Islet of Langerhans (tissue), 1 donor: Measurements from ENCODE around the gene CCDC14.
"Not testable (repeated sequence)": the region's sequence is repeated elsewhere in the genome, so short reads cannot be mapped to it uniquely, and the experiment has no call there.

Source experiments
- FAIRE-seq: peaks from one replicate; lab custom pipeline; 2011; peaks lifted over from hg19 to GRCh38; lab: Jason Lieb, UNC

The CCDC14 gene

DNA sequence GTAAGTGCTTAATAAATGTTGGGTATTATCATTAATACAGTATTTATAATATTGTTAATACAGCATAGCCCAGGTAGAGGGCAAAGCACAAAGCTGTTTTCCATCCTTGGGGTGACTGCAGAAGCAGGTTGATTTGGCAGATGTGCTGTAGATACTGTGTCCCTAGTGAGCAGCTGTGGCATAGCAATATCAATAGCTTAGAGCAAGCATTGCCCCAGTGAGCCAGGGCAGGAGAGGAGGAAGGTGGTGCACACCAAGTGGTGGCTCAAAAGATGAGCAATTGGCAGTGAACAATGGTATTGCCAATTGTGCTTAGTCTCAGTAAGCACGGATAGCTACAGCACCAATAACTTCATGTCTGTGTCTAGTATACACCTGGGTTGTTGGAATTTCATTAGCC is 5.8 kb upstream of the CCDC14 start:
- not testable (repeated sequence) for FAIRE-seq

DNA sequence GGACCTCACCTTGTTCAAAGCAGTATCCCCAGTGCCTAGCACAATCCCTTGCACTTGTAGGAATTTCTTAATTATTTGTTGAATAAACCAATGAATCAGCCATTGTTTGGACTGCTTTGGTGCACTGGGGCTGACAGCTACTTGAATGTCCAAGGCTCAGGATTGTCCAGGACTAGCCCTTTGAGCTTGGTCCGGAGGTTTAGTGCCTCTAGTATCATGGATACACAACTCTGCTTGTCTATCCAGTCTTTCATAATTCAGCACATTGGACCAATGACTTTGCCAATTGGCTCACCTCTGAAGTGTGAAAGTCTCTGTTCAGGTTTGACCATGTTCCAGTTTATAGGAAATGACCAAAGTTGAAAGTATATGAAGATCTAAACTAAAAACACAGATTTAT is 3.8 kb upstream of the CCDC14 start:
- not testable (repeated sequence) for FAIRE-seq

DNA sequence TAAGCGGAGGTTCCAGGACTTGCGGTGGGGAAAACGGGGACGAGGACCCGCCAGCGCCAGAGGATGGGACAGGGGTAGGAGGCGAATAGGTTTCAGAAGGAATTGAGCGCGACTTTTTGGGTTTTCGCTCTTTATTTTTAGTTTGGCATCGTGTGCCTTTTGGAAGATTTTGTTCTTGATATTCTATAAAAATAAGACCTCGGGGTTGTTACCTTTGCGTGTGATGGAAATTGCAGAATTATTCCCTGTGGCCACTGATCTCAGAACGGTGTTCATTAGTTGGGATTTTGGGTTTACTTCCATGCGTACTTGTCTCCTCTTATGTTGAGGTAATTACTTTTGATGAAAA is 453 bp upstream of the CCDC14 start:
- no peak for FAIRE-seq

DNA sequence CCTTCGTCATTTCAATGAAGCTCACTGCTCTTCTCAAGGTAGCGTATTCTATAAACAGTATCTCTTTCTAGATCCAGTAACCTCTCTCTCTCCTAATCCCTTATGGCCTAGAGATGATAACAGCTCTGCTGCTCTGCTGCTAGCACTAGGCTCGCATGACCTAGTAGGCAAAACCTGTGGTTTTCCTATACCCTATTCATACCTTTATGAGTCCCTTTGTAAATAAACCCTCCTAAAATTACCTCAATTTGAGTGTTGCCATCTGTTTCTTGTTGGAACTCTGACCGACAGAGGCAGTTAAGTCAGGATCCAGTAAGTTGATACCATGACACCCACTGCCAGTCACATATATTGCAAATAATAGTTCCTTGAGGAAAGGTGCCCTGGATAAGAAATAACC is 7.3 kb downstream of the CCDC14 start:
- FAIRE-seq, result no peak

DNA sequence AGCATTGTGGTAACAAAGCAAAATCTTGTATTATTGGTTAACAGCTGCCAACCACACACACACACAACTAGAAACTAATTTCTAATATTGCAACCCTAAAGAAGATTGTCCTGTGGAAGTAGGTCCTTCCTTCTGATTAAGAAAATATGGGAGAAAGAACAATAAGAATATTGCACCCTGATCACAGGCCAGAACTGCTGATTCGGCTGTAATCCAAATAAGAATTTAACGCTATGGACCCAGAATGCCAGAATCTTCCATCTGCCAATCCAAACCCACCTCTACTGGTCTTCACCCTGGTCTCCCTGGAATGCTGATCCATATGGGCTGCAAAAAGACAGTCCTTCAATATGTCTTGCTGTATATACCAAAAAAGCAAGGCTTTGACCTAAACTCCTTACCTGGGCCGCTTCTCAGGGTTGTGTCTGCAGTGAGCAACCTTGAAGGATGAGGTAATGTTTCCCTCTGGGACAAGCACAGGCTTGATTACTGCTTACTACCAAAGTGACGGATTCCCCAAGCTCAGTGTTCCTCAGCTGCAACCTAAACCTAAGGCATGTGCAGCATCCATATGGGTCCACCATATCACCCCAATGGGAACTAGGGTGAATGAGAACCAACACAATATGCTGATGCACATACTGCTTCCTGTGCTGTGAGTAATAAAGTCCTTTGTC is 8.0 kb downstream of the CCDC14 start:
- no peak for FAIRE-seq

DNA sequence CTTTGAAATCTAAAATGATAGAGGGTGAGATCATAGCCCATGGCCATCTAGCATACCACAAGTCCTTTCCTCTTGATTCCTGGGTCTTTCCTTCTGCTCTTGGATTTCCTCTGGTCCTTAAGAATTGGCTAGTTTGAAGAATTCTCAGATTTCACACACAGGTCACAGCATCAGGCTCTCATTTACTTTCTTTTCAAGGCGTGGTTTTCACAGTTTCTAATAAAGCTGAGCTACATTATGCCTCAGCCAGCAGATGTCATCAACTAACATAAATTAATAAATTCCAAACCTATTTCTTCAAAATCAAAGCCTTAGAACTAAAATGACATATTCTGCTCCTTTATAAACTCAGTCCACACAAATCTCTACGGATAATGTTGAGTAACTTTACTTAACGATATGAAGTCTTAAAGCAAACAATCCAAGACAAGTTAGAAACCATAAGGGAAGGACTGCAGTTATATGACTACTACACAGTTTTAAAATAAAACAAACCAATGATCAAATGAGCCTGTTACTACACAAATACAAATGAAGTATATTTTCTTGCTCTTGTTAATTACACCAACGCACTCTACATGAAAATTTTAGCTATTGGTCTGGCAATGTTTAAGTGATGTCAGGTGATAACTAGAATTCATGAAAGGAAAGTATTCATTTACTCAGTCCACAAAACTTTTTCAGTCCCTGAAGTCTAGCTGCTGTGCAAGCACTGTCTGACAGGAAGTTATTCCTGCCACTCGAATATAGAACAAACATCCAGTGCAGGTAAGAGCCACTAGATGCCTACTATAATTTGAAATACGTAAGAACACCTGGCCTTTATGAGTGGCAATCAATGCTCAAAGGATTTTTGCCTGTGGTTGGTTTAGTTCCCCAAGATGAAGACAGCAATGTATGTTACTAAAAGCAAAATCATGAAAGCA is 9.2 kb downstream of the CCDC14 start:
- no peak for FAIRE-seq

DNA sequence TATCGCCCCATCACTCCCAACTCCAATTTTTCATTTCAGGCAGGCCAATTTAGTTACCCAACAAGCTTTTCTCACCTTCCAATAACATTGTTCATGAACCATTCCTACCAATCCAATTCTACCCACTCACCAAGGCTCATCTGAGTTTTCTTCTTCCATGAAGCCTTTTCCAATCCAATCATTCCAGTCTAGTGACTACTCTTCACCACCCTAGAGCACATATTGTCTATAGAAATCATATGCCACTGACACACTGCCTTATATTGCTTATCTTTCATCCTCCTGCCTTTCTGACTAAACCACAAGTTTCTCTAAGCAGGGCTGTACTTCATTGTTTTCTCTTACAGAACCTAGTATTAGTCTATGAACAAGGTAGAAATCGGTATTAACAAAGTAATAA is 11.4 kb downstream of the CCDC14 start:
- no peak for FAIRE-seq

DNA sequence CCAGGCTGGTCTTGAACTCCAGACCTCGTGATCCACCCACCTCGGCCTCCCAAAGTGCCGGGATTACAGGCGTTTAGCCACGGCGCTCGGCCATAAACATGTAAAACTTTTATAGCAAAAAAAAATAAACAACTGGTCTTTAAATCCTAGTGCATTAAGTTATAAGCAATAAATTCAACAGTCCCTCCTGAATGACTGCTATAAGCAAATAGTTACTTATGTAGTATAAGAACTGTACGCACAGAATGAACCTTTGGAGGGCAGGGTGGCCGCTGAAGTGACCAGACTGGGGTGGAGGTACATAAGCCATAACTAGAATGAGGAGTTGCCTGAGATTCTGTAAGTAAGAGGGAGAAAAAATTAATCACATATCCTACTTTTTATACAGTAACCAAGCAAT is 12.6 kb downstream of the CCDC14 start:
- no peak for FAIRE-seq

DNA sequence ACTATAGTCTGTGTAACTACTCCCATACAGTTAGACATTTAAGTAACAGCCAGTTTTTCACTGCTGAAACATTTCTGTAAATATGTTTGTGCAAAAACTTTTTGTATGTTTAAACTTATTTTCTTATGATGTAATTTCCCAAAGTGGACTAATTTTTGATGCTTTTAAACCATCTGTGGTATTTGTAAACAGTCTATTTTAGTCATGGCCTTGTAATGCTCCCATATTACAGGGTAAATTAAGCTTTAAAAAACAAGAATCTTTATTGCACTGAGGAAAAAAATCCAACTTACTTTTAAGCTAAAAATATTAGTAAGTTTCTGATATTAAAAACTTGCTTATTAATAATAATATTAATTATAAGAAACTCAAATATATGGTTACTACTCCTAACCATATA is 13.5 kb downstream of the CCDC14 start:
- FAIRE-seq, result no peak

DNA sequence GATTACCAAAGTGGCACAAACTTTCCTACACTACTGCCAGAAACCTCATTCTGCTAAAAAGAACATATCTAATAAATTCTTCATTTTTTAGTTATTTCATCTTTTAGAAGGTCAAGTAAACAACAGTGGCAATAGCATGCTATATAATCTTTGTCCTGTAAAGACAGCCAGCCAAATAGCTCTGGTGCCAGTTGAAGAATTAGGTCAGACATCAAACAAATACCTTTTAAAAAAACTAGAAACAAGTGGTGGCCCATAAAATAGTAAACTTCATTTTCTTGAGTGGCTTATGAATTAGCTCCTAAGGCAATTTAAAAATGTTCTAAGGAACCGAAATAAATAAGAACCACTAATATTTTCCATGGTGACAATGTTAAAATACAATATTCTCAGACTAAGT is 19.5 kb downstream of the CCDC14 start:
- FAIRE-seq, result no peak

DNA sequence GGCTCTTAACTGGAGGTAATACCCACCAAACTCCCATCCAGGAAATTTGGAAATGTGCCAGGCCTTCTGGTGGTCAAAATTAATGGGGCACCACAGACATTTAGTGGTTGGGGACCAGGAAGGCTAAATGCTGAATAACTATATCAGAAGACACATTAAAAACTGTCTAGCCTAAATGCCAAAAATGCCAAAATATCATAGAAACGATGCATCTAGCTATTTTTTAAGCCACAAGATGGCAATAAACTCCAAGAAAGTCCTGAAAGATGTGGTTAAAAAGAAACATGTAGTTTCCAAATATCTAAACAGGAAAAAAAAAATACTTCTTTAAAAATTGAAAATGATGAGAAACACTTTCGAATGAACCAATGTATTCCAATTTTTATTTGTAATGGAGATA is 19.9 kb downstream of the CCDC14 start:
- no peak for FAIRE-seq

DNA sequence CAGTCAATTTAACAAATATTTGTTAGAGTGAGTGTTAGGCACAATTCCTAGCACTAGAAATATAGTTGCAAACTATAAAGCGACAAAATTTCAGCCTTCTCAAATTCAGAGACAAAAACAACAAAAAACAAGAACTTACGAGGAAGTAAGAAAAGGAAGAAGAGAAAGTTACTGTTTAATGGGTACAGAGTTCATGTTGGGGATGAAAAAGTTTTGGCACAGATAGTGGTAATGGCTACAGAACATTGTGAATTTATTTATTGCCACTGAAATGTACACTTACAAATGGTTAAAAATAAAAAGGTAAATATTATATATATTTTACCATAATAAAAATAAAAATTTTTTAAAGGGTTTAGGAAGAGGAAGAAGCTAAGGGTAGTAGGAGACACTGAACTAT is 21.3 kb downstream of the CCDC14 start:
- no peak for FAIRE-seq

DNA sequence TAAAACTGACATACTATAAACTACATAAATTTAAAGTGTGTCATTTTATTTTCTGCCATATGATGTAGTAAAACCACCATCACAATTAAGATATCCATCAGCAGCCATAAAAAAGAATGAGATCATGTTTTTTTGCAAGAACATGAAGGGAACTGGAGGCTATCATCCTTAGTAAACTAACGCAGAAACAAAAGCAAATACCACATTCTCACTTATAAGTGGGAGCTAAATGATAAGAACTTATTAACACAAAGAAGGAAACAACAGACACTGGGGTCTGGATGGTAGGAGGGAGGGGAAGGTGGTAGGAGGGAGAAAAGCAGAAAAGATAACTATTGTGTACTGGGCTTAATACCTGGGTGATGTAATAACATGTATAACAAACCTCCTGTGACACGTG is 24.6 kb downstream of the CCDC14 start:
- no peak for FAIRE-seq

DNA sequence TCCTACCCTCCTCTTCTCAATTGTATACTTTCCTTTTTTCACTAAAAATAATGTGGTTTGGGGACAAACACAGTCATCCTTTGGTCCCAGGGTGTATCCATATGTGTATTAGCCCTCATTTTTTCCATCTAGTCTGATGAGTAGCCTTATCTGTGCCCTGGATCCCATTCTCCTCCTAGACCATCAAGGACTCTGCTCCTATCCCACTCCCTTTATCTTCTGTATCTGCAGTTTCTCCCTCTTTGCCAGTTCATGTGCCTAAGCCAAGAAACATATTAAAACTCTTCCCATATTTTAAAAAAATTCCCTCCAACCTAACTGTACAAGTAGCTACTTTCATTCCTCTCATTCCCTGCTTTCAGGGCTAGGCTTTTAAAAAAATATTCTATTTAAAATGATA is 25.2 kb downstream of the CCDC14 start:
- FAIRE-seq, result no peak

DNA sequence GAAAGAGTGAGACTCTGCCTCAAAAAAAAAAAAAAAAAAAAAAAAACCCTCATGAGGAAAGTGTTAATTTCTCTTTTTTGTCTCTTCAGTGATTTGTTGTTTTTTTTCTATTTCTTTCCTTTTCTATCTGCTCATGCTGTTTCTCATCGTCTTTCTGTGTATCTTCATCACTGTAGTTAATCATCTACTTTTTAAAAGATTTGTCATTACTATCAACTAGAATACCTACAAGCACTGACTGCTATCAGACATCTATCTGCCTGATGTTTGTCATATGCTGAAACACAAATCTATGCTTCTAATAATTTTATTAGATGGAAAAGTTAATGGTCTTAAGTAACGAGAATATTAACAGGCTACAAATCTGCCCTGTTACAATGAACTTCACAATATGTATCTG is 26.8 kb downstream of the CCDC14 start:
- FAIRE-seq, result no peak

DNA sequence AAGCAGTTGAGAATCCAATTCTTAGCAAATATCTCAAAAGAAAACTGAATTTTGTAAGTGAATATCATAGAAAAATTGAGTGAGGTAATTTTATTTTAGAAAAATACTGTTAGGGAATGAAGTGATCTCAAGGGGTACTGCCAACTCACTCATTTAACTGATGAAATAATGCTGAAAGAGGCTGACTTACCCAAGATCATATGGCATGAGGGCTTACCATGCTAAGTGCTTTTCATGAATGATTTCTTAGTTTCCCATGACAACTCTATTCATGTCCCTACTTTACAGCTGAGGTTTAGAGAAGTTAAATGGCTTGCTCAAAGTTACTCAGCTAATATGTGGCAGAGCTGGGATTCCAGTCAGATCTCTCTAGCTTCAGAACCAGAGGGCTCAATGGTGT is 30.6 kb downstream of the CCDC14 start:
- FAIRE-seq, result no peak

DNA sequence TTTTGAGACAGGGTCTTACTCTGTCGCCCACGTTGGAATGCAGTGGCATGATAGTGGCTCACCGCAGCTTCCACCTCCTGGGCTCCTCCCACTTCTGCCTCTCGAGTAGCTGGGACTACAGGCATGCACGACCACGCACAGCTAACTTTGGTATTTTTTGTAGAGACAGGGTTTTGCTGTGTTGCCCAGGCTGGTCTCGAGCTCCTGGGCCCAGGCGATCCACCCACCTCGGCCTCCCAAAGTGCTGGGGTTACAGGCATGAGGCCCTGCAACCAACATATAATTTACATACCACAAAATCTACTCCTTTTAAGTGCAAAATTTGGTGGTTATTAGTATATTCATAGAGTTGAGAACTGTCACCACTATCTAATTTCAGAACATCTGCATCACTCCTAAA is 31.7 kb downstream of the CCDC14 start:
- FAIRE-seq, result no peak

DNA sequence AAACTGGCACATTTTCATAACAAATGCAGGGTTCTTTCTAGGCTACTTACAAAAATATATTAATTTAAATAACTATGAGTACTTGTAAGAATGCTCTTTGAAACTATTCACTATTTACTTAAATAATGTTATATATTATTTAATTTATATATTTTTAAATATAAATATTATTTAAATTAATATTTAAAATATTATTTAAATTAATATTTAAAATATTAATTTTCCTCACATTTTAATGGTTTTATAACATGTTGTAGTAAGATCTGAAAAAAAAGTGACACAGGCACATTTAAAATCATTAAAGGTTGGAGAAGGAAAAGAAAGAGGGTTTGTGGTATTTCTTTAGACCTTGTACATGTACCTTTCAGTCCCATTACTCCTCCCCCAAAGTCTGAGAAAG is 34.6 kb downstream of the CCDC14 start:
- no peak for FAIRE-seq

DNA sequence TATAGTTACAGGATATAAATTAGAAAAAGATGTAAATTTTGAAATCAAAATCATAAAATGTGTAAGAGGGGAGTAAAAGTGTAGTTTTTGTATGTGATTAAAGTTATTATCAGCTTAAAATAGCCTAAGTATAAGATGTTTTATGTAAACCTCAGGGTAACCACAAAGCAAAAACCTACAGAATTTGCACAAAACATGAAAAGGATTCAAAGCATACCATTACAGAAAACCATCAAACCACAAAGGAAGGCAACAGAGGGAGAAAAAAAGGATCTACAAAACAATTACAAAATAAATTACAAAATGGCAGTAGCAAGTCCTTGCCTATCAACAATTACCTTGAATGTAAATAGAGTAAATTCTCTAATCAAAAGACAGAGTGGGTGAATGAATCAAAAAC is 40.2 kb downstream of the CCDC14 start:
- no peak for FAIRE-seq

DNA sequence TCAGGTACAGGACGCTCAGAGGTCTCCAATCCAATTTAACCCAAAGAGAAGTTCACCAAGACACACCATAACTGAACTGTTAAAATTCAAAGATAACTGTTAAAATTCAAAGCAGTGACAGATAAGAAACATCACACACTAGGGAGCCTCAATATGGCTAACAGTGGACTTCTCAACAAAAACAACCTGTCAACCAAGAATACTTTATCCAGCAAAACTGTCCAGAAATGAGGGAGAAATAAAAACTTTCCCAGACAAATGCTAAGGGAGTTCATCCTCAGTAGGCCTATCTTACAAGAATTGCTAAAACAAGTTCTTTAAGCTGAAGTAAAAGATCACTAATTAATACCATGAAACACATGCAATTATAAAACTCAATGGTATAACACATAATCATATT is 40.6 kb downstream of the CCDC14 start:
- no peak for FAIRE-seq

DNA sequence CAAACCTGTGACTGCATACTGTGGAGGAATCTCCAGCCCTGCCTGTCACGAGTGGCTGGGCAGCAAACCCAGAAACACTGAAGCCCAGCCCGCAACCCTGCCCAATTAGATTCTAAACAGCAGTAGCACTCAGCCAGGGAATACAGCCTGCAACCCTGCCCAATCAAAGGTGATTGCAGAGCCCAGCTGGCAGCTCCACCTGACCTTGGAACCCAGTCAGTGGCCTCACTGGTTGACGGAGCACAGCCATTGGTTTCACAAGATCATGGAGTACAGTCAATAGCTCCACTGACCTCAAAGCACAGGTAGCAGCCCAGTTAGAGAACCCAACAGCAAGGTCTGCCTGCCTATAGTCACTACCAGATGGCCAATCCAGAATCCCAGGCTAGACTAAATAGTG is 41.7 kb downstream of the CCDC14 start:
- FAIRE-seq, result no peak

DNA sequence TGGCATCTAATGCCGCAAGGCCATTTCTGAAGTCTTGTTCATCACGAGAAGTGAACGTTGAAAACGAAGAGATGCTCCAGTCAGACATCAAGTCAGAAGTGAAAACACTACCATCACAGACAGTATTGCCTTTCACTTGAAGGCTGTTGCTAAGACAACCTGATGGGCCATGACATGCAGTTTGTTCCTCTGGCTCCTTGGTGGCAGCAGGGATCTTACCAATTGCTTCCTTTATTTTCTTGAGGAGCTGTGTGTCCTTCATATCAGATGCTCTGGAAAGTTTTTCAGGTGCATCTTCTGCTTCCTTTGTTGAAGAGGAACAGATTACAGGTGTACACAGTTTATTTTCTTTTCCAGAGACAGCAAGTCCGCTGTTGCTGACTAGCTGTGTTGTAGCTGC is 46.2 kb downstream of the CCDC14 start:
- no peak for FAIRE-seq

DNA sequence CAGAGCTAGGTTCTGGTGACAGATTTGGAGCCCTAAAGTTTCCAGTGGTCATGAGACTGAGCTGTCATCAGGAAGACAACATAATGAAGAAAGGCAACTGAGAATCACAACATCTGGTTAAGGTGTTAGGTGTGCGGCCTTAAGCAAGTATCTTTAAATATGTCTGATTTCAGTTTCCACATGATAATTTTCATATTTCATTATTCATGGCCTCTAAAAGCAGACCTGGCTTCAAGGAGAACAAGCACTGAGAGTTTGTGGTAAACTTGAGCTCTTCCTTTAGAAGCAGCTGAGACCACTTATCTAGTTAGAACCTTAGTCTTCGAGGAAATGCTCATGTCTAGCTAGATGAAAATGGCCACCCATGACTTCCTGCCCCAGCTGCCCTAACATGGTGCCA is 51.2 kb downstream of the CCDC14 start:
- FAIRE-seq, result no peak

DNA sequence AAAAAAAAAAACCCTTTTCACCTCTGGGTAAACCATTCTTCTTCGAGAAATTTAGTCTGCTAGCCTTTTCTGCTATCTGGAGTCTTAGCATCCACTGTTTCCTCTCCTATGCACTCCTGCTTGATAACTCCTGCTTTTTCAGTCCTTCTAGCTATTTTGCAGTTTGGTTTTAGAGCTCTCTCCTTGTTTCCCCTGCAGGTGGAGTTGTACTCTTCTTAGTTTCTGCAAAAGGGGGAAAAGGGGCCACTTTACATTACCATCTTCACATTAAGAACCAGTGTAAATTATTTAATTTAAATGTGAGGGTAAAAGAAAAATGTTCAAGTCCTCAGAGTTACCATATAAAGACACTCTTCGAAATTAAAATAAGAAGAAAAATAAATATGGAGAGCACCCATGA is 53.3 kb downstream of the CCDC14 start:
- FAIRE-seq, result no peak
